UCSD-AML1 (cell line): ENCODE data around the gene LIF.
"Not testable (repeated sequence)": the region's sequence is repeated elsewhere in the genome, so short reads cannot be mapped to it uniquely, and the experiment has no call there.

Experiments used
- DNase-seq: peaks from one replicate; lab custom pipeline; 2025; ENCODE audit not compliant: unreplicated experiment; lab: John Stamatoyannopoulos, UW

LIF gene

GRCh38 chr22:30244641-30245040, 1.9 kb downstream of the LIF start:
- DNase-seq, result no peak

- DNase-seq, result no peak
Measured at GRCh38 chr22:30244066-30244465, 2.5 kb downstream of the LIF start.

- DNase-seq, result no peak
Measured at GRCh38 chr22:30243661-30244060, 2.9 kb downstream of the LIF start.

- DNase-seq, result no peak
Measured at GRCh38 chr22:30241576-30242371, 4.8 kb downstream of the LIF start.

GRCh38 chr22:30240541-30241417, 5.8 kb downstream of the LIF start:
- no peak for DNase-seq

GRCh38 chr22:30239488-30240405, 6.8 kb downstream of the LIF start:
- no peak for DNase-seq

GRCh38 chr22:30238661-30239487, 7.7 kb downstream of the LIF start:
- no peak for DNase-seq

- no peak for DNase-seq
Measured at GRCh38 chr22:30238136-30238535, 8.4 kb downstream of the LIF start.

GRCh38 chr22:30236875-30237274, 9.7 kb downstream of the LIF start:
- no peak for DNase-seq

GRCh38 chr22:30235687-30236170, 10.8 kb downstream of the LIF start:
- DNase-seq, result no peak

GRCh38 chr22:30234786-30235470, 11.6 kb downstream of the LIF start:
- no peak for DNase-seq

- not testable (repeated sequence) for DNase-seq
Measured at GRCh38 chr22:30234325-30234724, 12.2 kb downstream of the LIF start.

- DNase-seq, result no peak
Measured at GRCh38 chr22:30233582-30233981, 13.0 kb downstream of the LIF start.

GRCh38 chr22:30232716-30233218, 13.8 kb downstream of the LIF start:
- no peak for DNase-seq

- no peak for DNase-seq
Measured at GRCh38 chr22:30230787-30231461, 15.6 kb downstream of the LIF start.

GRCh38 chr22:30230330-30230729, 16.2 kb downstream of the LIF start:
- DNase-seq, result no peak

- DNase-seq, result no peak
Measured at GRCh38 chr22:30228509-30229359, 17.8 kb downstream of the LIF start.
